Retinal pigment epithelial cell (primary cell): Measurements from ENCODE around the gene MIR17HG.
"Not testable (repeated sequence)": the region's sequence is repeated elsewhere in the genome, so short reads cannot be mapped to it uniquely, and the experiment has no call there.

Experiments used
- DNase-seq: peaks from one replicate; pipeline ENCODE4 v3.0.0-alpha.2; 2010; ENCODE audit warnings: low read depth
- H3K4me3 ChIP-seq: 2 replicates; pipeline ENCODE4 v1.5.1; 2011; ENCODE audit warnings: mild to moderate bottlenecking, low read length, control low read depth, moderate library complexity
- TF ChIP-seq, protein P1 (sequence below): conservative IDR thresholded peaks from 2 replicates; pipeline ENCODE4 v1.5.1; 2011; ENCODE audit warnings: low read depth, low read length, control low read depth, inconsistent platforms

The MIR17HG gene

GRCh38 chr13:91351980-91352379, 4.5 kb downstream of the MIR17HG start:
- H3K4me3 ChIP-seq: no peak overlapping the region
- TF ChIP-seq, protein P1, sequence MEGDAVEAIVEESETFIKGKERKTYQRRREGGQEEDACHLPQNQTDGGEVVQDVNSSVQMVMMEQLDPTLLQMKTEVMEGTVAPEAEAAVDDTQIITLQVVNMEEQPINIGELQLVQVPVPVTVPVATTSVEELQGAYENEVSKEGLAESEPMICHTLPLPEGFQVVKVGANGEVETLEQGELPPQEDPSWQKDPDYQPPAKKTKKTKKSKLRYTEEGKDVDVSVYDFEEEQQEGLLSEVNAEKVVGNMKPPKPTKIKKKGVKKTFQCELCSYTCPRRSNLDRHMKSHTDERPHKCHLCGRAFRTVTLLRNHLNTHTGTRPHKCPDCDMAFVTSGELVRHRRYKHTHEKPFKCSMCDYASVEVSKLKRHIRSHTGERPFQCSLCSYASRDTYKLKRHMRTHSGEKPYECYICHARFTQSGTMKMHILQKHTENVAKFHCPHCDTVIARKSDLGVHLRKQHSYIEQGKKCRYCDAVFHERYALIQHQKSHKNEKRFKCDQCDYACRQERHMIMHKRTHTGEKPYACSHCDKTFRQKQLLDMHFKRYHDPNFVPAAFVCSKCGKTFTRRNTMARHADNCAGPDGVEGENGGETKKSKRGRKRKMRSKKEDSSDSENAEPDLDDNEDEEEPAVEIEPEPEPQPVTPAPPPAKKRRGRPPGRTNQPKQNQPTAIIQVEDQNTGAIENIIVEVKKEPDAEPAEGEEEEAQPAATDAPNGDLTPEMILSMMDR: no peak

GRCh38 chr13:91352891-91353290, 5.4 kb downstream of the MIR17HG start:
- not testable (repeated sequence) for H3K4me3 ChIP-seq, DNase-seq

More at GRCh38 chr13:91351980-91352379, 4.5 kb downstream of the MIR17HG start:
- DNase-seq: peak; percentile 41

GRCh38 chr13:91353494-91353893, 6.0 kb downstream of the MIR17HG start:
- no peak for DNase-seq
- no peak overlapping the region for H3K4me3 ChIP-seq
- TF ChIP-seq, protein P1: no peak

- H3K4me3 ChIP-seq: no peak overlapping the region
- DNase-seq: no peak
- TF ChIP-seq, protein P1: no peak
Measured at GRCh38 chr13:91355099-91355825, 7.8 kb downstream of the MIR17HG start.

- DNase-seq: no peak
- TF ChIP-seq, protein P1: no peak
- H3K4me3 ChIP-seq: no peak overlapping the region
Measured at GRCh38 chr13:91355826-91356710, 8.6 kb downstream of the MIR17HG start.

DNA sequence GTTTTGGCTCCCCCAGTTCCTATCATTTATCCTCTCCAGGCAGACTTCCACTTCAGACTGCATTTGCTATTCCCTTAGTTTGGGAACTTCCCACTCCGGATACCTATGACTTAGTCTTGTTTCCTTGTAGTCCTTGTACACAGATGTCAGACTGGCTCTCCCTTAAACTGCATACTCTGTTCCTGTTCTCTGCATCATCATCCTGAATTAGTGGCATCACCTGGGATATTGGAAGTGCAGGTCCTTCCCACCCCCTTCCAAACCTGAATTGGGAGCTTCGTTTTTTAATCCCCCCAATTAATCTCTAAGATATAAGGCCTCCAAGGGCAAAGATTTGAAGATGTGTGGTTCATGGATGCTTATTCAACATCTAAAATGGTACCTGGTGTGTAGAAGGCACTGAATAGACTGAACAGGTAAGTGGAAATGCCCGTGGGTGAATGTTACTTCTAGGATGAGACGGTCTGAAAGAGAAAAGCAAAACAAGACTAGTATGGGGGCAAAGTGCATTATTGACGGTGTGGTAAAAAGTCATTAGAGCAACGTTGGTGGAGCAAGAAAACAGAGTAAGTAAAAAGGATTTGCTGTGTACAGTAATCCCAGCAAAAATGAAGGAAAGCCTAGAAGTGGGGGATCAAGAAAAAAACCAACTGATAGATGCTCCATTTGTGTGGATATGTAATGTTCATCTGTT, 9.6 kb downstream of the MIR17HG start:
- no peak for DNase-seq
- TF ChIP-seq, protein P1: no peak
- no peak overlapping the region for H3K4me3 ChIP-seq
